HUES48 (cell line): ENCODE data around the gene FBF1.

ENCODE experiments used
- H3K27ac ChIP-seq: one replicate; pipeline ENCODE4 v1.7.0; 2013; ENCODE audit warnings: low read depth, low read length, inconsistent platforms
- H3K27me3 ChIP-seq: 2 replicates; pipeline ENCODE4 v1.6.1; 2013; ENCODE audit warnings: mild to moderate bottlenecking, low read length; ENCODE audit not compliant: control insufficient read depth, insufficient read depth
- H3K36me3 ChIP-seq: 2 replicates; pipeline ENCODE4 v1.6.1; 2013; ENCODE audit warnings: low read length; ENCODE audit not compliant: control insufficient read depth, insufficient read depth
- H3K4me1 ChIP-seq: 2 replicates; pipeline ENCODE4 v1.6.1; 2013; ENCODE audit warnings: mild to moderate bottlenecking, low read length; ENCODE audit not compliant: control insufficient read depth, insufficient read depth
- H3K4me3 ChIP-seq: 2 replicates; pipeline ENCODE4 v1.5.1; 2013; ENCODE audit warnings: mild to moderate bottlenecking, low read depth, low read length
- H3K9ac ChIP-seq: 2 replicates; pipeline ENCODE4 v1.6.1; 2013; ENCODE audit warnings: mild to moderate bottlenecking, low read depth, low read length, moderate library complexity
- H3K9me3 ChIP-seq: 2 replicates; pipeline ENCODE4 v1.6.1; 2013; ENCODE audit warnings: low read length; ENCODE audit not compliant: control insufficient read depth, insufficient read depth

FBF1 gene

GRCh38 chr17:75900691-75901533 lies 39.9 kb downstream of the FBF1 start:
- Histone ChIP-seq H3K9ac (no peak overlapping the region), H3K9me3 (no peaks in the 10 kb centered on the region), H3K36me3 (peaks cover 48% of the 10 kb centered on the region)

GRCh38 chr17:75899767-75900468 lies 40.9 kb downstream of the FBF1 start:
- no peaks in the 10 kb centered on the region for H3K27me3 ChIP-seq
- H3K4me1 ChIP-seq, result peaks cover 11% of the 10 kb centered on the region
- H3K9me3 ChIP-seq, result no peaks in the 10 kb centered on the region
- H3K4me3 ChIP-seq, result no peak overlapping the region
- no peak overlapping the region for H3K9ac ChIP-seq
- H3K27ac ChIP-seq, result no peak overlapping the region
- peaks cover 48% of the 10 kb centered on the region for H3K36me3 ChIP-seq

More at GRCh38 chr17:75900691-75901533, 39.9 kb downstream of the FBF1 start:
- Histone ChIP-seq H3K27ac (no peak overlapping the region), H3K4me3 (no peak overlapping the region), H3K4me1 (peaks cover 4% of the 10 kb centered on the region), H3K27me3 (no peaks in the 10 kb centered on the region)

- H3K36me3 ChIP-seq, result peaks cover 48% of the 10 kb centered on the region
- H3K27ac ChIP-seq, result no peak overlapping the region
- peaks cover 14% of the 10 kb centered on the region for H3K4me1 ChIP-seq
- H3K9ac ChIP-seq, result no peak overlapping the region
- H3K9me3 ChIP-seq, result no peaks in the 10 kb centered on the region
- no peak overlapping the region for H3K4me3 ChIP-seq
- no peaks in the 10 kb centered on the region for H3K27me3 ChIP-seq
These were observed 41.5 kb downstream of the FBF1 start for GRCh38 chr17:75899353-75899752.

GRCh38 chr17:75898791-75899190 lies 42.1 kb downstream of the FBF1 start:
- Histone ChIP-seq H3K4me3 (no peak overlapping the region), H3K36me3 (peaks cover 48% of the 10 kb centered on the region), H3K27ac (no peak overlapping the region), H3K4me1 (peaks cover 19% of the 10 kb centered on the region), H3K27me3 (no peaks in the 10 kb centered on the region), H3K9me3 (no peaks in the 10 kb centered on the region), H3K9ac (no peak overlapping the region)

- H3K9ac ChIP-seq, result no peak overlapping the region
- H3K4me3 ChIP-seq, result no peak overlapping the region
- peak overlapping the region; percentile 86 for H3K27ac ChIP-seq
- peaks cover 19% of the 10 kb centered on the region for H3K4me1 ChIP-seq
- H3K9me3 ChIP-seq, result no peaks in the 10 kb centered on the region
- H3K27me3 ChIP-seq, result no peaks in the 10 kb centered on the region
- peaks cover 48% of the 10 kb centered on the region for H3K36me3 ChIP-seq
These were observed 42.8 kb downstream of the FBF1 start for GRCh38 chr17:75898065-75898464.

DNA sequence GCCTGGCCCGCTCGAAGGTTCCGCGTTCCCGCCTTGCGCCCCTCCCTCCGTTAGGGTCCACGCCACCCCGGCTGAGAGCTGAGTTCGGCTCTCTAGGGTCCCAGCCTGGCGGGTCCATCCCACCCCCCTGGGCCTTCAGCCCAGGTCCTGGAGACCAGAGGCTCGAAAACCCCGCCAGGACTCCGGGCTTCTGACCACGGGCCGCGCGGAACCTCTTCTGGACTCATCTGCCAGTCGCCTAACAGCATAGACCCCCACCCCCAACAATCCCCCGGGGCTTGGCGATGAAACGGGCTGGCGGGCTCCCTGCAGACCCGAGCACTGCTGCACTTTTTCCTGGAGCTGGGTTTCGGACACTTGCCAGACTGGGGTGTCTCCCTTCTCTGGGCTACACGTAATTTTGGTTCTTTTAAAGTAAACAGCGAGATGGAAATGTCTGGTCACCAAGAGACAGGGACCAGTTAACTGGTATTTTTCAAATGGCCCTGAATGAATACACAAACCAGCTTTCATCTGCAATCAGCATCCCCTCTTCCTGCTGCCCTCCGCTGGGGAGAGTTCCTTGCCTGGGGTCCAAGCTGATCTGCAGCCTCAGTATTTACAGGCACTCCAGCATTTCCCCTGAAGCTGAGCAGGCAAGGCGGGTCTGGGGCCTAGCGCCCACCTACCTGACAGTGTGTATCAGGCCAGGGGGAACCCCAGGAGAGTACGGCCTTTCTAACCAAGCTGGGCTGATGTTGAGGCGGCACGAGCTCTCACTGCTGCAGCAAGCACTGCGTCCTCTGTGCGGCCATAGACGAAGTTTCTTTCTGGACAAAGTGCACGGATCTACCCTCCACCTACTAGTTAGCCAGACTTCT lies 43.5 kb downstream of the FBF1 start:
- peak overlapping the region; percentile 94; the same call in 1 of the 2 replicates for H3K4me3 ChIP-seq
- H3K36me3 ChIP-seq, result peaks cover 47% of the 10 kb centered on the region
- peaks cover 19% of the 10 kb centered on the region for H3K4me1 ChIP-seq
- no peaks in the 10 kb centered on the region for H3K27me3 ChIP-seq
- H3K9me3 ChIP-seq, result no peaks in the 10 kb centered on the region
- no peak overlapping the region; the same call in 1 of the 2 replicates for H3K9ac ChIP-seq
- peak overlapping the region; percentile 86 for H3K27ac ChIP-seq

GRCh38 chr17:75896415-75897159 lies 44.3 kb downstream of the FBF1 start, which contains the start of gene TRIM65:
Gene TRIM65 (minus strand): TSS chr17:75896951. CDS start chr17:75896937, 14 bp downstream.
- Histone ChIP-seq H3K4me1 (peaks cover 19% of the 10 kb centered on the region), H3K27me3 (no peaks in the 10 kb centered on the region), H3K4me3 (peak within 1 kb of the TSS; percentile 94), H3K36me3 (peaks cover 47% of the 10 kb centered on the region), H3K9me3 (no peaks in the 10 kb centered on the region), H3K27ac (peak within 1 kb of the TSS; percentile 86), H3K9ac (peak within 1 kb of the TSS; percentile 93)

- peaks cover 47% of the 10 kb centered on the region for H3K36me3 ChIP-seq
- peak overlapping the region; percentile 34 for H3K27ac ChIP-seq
These were observed 45.3 kb downstream of the FBF1 start for GRCh38 chr17:75895370-75896155.

GRCh38 chr17:75894049-75894733 lies 46.7 kb downstream of the FBF1 start:
- Histone ChIP-seq H3K9me3 (no peaks in the 10 kb centered on the region), H3K4me1 (peaks cover 19% of the 10 kb centered on the region), H3K4me3 (no peak overlapping the region), H3K9ac (no peak overlapping the region), H3K27me3 (no peaks in the 10 kb centered on the region), H3K36me3 (peaks cover 46% of the 10 kb centered on the region), H3K27ac (no peak overlapping the region)

More at GRCh38 chr17:75895370-75896155, 45.3 kb downstream of the FBF1 start:
- Histone ChIP-seq H3K4me1 (peaks cover 19% of the 10 kb centered on the region), H3K9ac (peak overlapping the region; percentile 51; the same call in 1 of the 2 replicates), H3K9me3 (no peaks in the 10 kb centered on the region), H3K27me3 (no peaks in the 10 kb centered on the region), H3K4me3 (peak overlapping the region; percentile 94)
